Activated T-cell treated with anti-CD3 and anti-CD28 coated beads, Interleukin-2, amount 50 U/mL, for 1 hour (primary cell): ENCODE results near the gene DDAH2.

ENCODE experiments used
- DNase-seq: peaks from one replicate; pipeline ENCODE4 v3.0.0-alpha.2; 2020

DDAH2 gene

GRCh38 chr6:31687860-31688693, 41.0 kb downstream of the DDAH2 start:
- DNase-seq: no peak

GRCh38 chr6:31687321-31687720, 41.8 kb downstream of the DDAH2 start:
- DNase-seq: no peak

- DNase-seq: no peak
Measured at GRCh38 chr6:31686483-31686882, 42.6 kb downstream of the DDAH2 start.

GRCh38 chr6:31683591-31683990, 45.5 kb downstream of the DDAH2 start:
- DNase-seq: no peak

- DNase-seq: peak; percentile 56
Measured at GRCh38 chr6:31681135-31681671, 47.9 kb downstream of the DDAH2 start.

GRCh38 chr6:31680226-31681134, 48.6 kb downstream of the DDAH2 start, which contains the start of gene LY6G5C:
TSS of gene LY6G5C (minus strand) at chr6:31681067. CDS start at chr6:31680373, 694 bp downstream.
- DNase-seq: peak; percentile 65

GRCh38 chr6:31677955-31678354, 51.1 kb downstream of the DDAH2 start:
- DNase-seq: no peak
